HG03558 (cell line): ENCODE results near the gene CRHR2.
"Not testable (repeated sequence)": the region's sequence is repeated elsewhere in the genome, so short reads cannot be mapped to it uniquely, and the experiment has no call there.

Experiments used
- ATAC-seq: cut with Tn5 transposase; IDR thresholded peaks from one replicate; pipeline ENCODE4 v1.9.1; 2021; ENCODE audit warnings: moderate number of reproducible peaks; ENCODE audit not compliant: unreplicated experiment; ENCODE audit errors: extremely low read depth

Gene CRHR2

DNA sequence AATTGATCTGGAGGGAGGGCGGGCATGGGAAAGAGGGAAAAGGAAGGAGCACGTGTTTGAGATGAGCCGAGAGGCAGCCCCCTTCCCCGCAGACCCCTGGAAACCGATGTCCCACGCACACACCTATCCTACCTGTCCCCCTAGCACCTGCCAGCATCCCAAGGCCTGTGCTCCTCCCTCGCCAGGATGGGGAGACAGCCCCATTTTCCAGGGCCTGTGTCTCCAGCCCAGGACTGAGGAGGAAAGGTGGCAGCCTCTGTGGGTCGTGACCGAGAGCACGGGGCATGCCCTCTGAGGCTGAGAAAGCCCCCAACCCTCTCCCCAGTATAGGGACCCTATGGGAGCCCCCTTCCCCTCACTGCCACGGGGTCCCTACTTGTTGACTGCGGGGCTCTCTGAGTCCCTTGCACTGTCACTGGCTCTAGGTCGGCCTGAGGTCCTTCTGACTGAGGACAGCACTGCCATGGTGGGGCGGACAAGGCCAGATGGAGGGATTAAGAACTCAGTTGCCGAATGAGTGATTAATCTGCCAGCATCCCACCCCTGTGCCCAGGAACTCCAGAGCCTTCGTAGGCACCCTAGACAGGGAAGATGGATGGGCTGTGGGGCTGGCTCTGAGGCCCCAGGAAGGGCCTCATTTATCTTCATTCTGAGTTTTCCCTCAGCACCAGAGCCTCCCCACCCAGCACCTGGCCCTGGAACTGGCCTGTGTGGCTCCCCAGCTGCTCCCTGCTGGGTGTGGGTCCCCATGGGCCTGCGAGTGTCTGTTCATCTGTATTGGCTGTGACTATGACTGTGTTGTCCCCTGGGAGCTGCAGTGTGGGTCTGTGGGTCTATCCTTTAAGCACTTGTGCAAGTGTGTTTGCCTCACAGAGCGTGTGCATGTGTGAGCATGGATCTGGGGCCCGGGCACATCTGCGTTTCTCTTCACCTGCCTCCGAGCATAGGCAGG, 26.0 kb downstream of the CRHR2 start:
- no peak for ATAC-seq

DNA sequence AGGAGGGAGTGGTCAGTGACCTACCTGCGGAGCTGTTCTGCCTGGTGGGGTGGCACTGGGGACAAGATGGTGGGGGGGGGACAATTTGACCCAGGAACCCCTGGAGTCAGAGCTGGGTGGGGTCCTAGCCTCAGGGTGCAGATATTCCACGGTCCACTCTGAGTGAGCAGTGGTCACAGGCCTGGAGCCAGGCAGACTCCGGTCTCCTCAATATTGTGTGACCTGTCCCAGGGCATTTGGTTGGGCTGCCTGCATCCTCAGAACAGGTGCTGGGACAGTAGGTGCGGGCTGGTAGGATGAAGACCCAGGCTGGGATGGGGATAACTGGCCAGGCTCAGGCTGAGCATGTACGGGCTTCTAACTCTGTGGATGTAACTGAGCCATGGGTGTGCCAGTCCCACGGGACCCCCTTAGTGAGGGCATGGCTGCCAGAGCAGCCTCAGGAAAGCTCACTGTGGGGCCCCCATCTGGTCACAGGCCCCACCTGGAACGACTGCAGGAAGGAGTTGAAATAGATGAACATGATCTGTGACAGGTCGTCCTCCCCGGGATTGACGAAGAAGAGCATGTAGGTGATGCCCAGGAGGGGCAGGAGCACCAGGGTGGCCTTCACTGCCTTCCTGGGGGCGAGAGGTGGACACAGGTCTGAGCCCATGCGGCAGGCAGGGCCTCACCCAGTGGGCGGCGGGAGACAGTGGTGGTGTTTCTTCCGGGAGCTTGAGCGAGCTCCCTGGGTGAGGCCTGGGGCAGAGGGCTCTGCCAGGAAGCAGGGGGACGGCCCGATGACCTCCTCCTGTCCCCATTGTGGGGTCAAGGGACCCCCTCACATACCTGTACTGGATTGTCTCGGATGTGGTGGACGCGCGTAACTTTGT, 26.9 kb downstream of the CRHR2 start:
- ATAC-seq, result no peak

DNA sequence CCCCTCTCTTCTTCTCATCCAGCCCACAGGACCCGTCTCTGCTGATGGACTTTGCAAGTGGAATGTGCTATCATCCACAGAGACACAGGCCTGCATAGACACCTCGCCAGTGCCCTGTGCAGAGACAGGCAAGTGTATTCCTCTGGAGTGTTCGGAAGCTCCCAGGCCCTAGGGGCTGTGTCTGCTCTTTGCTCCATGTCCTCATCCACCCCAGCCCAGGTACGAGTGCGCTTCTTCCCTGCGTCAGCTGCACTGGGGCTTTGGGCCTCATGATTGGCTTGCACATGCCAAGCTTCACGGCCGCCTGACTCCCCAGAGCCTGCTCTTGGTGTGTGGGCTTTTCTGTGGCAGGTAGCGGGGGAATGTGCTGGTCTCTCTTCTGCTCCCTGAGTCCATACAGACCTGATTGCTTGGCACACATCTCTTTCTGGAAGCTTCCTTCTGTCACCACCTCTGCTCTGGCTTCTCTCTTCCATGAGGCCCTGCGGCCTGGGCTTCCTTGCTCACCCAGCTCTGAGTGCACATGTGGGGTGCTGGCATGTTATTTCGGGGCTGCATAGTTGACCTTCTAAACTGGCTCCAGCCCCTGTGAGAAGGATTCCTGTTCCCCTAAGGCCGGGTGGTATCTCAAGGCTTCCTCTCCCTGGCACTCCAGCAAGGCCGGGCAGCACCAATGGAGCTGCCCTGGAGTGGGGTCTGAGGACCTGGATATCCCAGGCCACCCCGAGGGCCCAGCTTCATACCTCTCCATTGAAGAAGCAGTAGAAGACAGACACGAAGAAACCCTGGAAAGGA, 27.8 kb downstream of the CRHR2 start:
- no peak for ATAC-seq

DNA sequence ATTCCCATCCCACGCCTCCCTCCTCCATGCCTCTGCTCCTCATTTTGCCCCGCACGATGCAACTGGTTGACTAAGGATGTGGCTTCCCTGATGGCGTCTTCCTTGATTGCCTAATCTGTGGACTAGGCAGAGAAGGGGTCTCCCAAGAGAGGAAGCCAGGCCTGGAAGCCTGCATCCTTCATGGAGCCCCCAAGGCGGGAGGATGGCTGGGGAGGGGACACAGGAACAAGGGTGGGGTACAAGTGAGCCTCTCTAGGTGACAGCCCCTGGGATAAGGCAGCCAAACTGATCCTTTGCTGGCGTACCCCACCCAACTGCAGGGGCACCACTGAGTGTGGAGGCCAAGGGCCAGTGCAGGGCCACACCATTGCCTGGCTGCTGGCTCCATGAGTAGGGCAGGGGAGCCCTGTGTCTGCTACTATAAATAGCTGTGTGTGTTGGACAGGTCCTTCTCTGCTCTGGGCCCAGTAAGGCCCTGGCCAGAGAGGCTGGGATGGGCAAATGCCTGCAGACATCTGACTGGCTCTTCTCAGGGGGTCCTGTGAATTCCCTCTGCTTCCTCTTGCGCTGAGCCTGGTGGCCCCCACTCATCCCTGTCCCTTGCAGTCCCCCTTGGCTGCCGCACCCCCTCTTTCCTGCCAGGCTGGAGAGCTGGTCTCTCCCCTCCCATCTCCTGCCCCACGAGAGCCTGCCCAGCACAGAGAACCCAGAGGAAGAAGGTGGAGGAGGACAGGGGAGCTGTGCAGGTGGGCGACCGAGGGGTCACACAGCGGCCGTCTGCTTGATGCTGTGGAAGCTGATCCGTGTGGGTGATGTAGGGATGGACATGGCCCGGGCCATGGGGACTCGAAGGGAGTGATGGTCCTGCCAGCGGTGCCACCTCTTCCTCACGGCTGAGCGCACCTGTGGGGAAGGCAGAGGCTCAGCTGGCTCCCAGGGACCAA, 29.3 kb downstream of the CRHR2 start:
- no peak for ATAC-seq

DNA sequence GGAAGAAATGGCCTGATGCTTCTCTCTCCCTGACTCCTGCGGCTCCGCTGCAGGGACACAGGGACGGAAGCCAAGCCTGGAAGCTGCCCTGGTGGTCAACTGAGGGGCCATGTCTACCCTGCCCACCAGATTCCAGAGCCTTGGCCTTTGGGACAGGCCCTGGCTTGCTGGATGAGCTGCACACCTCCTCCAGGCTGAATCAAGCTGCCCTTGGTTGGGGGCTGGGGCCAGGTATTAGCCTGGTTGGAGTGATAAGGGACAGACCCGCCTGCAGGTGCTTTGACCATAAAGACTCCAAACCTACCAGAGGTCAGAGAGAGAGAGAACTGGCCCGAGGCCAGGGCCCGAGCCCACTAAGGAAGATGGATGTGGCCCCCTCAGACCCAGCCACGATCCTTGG, 30.1 kb downstream of the CRHR2 start:
- ATAC-seq, result no peak

DNA sequence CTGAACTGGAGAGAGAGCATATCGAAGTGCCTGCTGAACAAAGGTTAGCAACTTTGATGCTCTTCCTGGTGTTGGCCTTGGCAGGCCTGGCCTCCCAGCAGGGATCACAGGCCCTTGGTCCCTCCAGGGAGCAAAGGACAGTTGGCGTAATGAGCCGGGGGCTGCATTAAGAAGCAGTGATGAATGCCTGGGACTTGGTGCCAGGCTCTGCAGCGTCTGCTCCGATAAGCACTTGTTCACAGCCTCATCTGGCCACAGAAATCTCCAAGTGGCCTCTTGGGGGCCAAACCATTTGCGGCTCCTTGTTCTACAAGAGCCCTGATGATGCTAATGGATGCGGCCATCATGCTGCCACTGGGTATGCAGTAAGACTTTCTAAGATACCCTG, 31.8 kb downstream of the CRHR2 start:
- no peak for ATAC-seq

DNA sequence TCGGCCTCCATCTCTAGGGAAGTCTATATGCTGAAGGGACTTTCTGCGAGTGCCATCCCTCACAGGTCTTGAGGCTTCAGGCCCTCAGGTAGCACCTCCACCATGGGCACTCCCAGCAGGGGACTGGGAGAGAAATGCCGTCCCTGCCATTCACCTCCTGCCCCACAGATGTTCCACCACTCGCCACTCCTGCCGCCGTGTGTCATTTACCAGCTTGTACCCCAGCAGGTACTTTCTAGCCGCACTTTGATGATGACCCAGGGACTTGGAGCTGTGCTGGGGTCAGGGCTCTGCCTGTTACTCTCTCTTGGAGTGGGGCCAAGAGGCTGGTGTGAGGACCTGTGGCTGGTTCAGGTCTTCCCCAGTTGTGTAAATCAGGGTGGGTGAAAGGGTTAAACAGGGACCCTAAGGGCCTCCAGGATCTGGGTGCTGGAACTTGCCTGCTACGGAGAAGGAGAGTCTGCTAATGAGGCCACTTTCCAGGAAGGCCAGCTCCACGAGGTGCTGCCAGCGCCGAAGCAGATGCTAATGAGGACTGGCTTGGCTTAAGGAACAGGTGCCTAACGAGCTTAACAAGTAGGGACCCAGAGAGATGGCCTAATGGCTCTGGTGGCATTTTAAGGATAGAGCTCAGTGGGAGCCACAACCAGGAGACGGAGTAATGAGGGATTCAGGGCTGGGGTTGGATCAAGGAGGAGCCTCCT, 32.4 kb downstream of the CRHR2 start:
- ATAC-seq, result no peak

DNA sequence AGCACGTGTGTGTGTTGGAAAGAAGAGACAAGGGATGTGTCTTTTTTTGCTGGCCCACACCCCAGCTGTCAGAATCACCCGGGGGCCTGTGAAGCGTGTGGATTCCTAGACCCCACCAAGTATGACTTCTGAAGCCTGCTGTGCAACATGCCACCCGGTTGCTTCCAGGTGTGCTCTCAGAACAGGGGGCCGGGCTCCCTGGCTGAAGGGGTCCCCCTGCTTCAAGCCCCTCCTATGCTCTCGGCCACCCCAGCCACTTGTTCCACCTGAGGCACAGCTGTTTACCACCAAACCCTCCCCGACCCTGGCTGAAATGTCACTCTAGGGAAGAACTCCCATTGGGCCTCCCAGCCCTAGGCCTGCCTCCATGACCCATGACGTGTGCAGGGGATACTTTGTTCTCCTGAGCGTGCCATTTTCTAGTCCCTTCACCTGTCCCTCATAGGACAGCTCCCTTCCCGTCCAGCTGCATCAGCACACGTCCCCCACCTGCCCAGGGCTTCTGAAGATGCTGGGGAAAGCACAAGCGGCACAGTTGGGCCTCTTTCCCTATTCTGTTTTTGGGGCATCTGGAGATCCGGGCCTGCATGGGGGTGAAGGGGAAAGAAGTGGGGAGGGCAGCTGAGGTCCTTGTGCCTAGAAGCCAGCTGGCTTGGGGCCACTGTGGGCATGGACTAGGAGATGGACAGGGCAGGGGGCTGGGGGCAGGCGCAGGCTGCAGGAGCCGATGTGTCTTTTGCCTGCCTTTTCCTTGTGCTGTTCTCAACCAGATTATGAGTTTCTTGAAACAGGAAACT, 33.3 kb downstream of the CRHR2 start:
- no peak for ATAC-seq

DNA sequence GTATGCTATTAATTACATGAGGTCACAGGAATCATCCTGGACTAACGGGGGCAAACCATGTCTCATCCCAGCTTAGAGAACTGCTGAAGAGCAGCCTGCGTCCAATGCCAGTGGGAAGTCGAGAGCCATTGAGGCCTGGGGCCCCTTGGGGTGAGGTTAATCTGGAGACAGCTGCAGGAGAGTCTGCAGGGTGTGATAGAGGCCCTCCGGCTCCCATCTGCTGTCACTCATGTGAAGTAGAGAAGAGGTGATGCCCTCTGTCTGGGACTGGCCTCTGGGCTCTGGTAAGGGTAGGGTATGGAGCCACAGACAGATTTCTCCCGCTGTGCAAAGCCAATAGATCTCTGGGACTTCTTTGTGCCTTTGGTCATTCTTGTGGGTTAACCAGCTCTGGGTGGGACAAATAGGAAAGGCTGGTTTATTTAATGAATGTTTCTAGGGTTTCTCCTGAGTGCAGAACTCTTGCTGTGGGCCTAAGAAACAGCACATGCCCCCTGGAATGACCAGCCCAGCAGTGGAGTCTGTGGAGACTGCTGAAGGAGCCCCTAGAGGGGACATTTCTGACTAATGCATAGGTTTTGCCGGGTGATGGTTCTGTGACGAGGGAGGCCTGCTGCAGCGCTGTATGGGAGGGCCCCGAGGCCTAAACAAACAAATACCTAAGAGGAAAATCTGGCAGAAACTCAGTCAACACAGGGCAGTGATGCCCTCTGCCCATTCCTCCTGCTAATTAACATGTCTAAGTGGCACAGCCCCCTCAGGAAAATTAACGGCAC, 34.5 kb downstream of the CRHR2 start:
- no peak for ATAC-seq

DNA sequence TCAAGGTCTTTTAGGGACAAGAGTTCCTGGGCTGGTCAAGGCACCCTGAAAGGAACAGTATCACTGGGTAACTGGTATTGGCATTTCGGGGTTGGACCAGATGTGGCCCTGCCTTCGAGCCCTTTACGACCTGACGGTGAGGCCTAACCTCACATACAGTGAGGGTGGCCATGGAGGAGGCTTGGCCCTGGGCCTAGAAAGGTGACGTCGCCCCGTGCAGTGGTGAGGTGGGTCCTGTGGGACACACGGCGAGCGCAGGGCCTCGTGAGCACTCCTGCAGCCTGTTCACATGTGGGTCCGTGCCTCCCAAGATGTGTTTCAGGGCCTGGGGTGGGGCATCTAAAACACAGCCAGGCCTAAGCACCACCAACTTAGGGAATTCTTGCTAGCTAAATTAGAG, 36.1 kb downstream of the CRHR2 start:
- no peak for ATAC-seq

DNA sequence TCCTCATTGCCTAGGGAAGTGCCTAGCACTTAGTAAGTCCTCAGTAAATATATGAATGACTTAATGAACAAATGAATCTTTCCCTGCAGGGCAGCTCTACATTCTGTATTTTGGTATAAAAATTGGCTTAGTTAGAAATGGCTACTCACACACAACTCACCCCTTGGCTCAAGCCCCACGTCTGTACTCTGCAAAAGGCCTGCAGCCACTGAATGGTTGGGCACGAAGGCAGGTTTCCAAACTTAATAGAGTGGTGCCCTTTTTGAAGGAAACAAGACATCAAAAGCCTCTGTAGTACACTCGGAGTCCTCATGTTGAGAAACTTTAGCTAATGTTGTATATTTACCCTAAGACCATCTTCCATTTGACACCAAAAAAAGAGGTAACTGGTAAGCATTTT, 36.6 kb downstream of the CRHR2 start:
- no peak for ATAC-seq

DNA sequence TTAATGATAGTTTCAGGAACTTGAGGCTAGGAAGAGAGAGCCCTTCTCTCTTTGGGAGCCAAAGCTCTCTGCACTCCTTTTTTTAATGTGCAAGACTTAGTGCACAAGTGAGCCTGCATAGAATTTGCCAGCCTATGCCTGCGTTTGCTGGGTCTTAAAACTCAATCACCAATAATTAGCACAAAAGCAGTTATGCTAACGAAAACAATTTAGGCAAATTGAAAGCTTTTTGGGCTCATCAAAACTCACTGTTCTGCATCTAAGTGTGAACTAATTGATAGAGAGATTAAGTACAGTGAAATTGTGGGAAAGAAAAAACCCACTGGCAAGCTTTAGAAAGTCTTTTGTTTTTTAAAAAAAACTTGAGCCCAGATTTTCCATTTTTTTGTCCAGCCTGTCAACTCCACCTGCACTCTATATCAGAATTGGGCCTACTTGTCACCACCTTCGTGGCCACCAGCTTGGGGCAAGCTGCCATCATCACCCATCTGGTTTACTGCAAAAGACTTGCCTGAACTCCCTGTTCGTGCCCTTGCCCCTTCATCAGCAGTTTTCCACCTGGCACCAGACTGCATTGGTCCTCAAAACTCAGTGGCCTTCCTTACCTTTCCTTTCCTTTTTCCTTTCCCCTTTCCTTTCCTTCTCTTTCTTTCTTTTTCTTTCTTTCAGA, 37.8 kb downstream of the CRHR2 start:
- ATAC-seq, result no peak

DNA sequence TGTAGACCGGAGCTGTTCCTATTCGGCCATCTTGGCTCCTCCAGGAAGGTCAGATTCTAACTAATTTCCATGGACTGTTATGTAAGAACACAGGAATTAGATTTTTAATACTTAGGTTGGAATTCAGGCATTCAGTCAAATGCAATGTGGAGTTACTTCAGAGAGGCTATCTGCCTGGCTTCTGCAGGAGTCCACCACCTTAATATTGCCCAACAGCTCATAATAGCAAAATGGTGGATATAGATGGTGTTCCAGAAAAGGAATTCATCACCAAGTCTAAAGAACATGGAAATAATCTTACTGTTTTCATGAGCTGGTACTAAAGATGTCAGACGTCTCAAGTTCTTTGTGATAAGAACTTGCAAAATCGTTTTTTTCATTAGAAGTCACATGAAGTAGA, 39.5 kb downstream of the CRHR2 start:
- no peak for ATAC-seq

DNA sequence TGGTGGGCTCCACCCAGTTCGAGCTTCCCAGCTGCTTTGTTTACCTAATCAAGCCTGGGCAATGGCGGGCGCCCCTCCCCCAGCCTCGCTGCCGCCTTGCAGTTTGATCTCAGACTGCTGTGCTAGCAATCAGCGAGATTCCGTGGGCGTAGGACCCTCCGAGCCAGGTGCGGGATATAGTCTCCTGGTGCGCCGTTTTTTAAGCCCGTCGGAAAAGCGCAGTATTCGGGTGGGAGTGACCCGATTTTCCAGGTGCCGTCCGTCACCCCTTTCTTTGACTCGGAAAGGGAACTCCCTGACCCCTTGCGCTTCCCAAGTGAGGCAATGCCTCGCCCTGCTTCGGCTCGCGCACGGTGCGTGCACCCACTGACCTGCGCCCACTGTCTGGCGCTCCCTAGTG, 39.9 kb downstream of the CRHR2 start:
- not testable (repeated sequence) for ATAC-seq

DNA sequence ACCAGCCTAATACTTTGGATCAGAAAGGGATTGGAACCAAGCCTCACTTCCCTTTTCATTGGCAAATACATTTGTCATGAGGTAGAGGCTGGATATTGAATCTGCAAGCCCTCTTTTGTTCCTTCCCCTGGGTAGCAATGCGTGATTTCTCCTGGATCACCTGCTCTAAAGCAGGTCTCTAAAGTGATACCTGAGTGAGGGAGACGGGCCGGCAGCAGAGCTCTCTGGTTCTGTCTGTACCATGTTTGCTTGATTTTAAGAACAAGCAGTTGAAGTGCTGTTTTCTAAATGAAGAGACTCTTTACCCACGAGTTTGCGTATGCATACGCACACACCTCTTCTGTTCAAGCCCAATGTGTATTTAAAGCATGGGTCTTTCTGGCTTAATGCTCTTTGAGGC, 46.5 kb downstream of the CRHR2 start:
- ATAC-seq, result no peak

DNA sequence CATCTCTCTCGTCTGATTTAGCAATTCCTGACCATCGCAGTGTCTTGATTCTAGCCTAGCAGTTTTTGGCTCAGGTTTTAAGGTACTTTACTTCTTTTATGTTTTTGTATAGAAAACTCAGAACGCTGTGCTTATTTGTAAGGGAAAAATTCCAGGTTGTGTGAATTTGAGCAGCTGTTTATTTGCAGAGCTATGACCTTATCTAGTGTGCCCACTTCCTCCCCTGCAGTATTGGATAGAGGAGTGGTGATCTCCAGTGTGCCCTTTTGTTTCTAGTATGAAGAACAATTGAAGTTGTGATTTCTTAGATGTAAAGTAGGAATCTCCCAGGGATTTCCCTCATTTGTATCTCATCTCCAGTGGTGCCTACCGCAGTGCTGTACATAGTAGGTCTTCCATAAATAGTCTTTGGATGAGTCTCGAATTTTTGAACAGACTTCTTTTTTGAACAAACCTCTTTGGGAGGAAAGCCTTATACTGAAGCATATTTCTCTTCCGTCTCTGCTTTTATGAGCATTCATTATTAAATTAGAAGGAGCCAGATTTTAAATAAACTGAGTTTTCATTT, 47.5 kb downstream of the CRHR2 start:
- no peak for ATAC-seq
